NT2/D1 (cell line): Measurements from ENCODE around the gene AGBL4.

Source experiments
- SUZ12 ChIP-seq: IDR thresholded peaks from 2 replicates; pipeline ENCODE4 v1.6.1; 2011; ENCODE audit not compliant: insufficient read length, insufficient read depth; ENCODE audit errors: extremely low read depth
- YY1 ChIP-seq: IDR thresholded peaks from 2 replicates; pipeline ENCODE4 v1.6.1; 2011; ENCODE audit not compliant: insufficient read length, insufficient read depth
- ZNF274 ChIP-seq: IDR thresholded peaks from 2 replicates; pipeline ENCODE4 v1.6.1; 2011; ENCODE audit warnings: mild to moderate bottlenecking, low read depth, low read length

GRCh38 chr1:48916130-48917069 lies 1107.4 kb downstream of the AGBL4 start:
- no peak for TF ChIP-seq SUZ12
- TF ChIP-seq YY1: peak; percentile 63
- no peak for TF ChIP-seq ZNF274
